ENCODE results near the gene CDC123. TPM values are rescaled to one million over a fixed set of nuclear protein-coding genes. Genes with fewer than 3 reads are reported as not detected.

Gene CDC123
- total RNA-seq, 1 donor from 2014 or later = 67.0 TPM

GRCh38 chr10:12205082-12205481 is 9.1 kb downstream of the CDC123 start:
- Mint-ChIP-seq H3K27ac (ENCODE audit: unreplicated experiment) (no peak overlapping the region), H3K4me3 (ENCODE audit: unreplicated experiment) (no peak overlapping the region), H3K4me1 (ENCODE audit: low read depth) (peaks cover 9% of the 10 kb centered on the region), H3K36me3 (ENCODE audit: low read depth) (peaks cover 28% of the 10 kb centered on the region), H3K9me3 (ENCODE audit: low read depth) (no peaks in the 10 kb centered on the region), H3K27me3 (ENCODE audit: low read depth) (no peaks in the 10 kb centered on the region)
- no peak for TF ChIP-seq CTCF (IDR thresholded peaks at IDR 0.05)
- DNase-seq (ENCODE audit: low spot score) = no peak

GRCh38 chr10:12207114-12207513 is 11.1 kb downstream of the CDC123 start:
- Mint-ChIP-seq H3K4me3 (ENCODE audit: unreplicated experiment) (no peak overlapping the region), H3K27ac (ENCODE audit: unreplicated experiment) (no peak overlapping the region), H3K36me3 (ENCODE audit: low read depth) (peaks cover 33% of the 10 kb centered on the region), H3K27me3 (ENCODE audit: low read depth) (no peaks in the 10 kb centered on the region), H3K4me1 (ENCODE audit: low read depth) (no peaks in the 10 kb centered on the region), H3K9me3 (ENCODE audit: low read depth) (no peaks in the 10 kb centered on the region)
- no peak for TF ChIP-seq CTCF (IDR thresholded peaks at IDR 0.05)
- DNase-seq (ENCODE audit: low spot score) = no peak

- no peaks in the 10 kb centered on the region for H3K9me3 Mint-ChIP-seq (ENCODE audit: low read depth)
- H3K27ac Mint-ChIP-seq (ENCODE audit: unreplicated experiment) = no peak overlapping the region
- TF ChIP-seq CTCF (IDR thresholded peaks at IDR 0.05) = no peak
- H3K4me1 Mint-ChIP-seq (ENCODE audit: low read depth) = no peaks in the 10 kb centered on the region
- no peak for DNase-seq (ENCODE audit: low spot score)
- peaks cover 34% of the 10 kb centered on the region for H3K36me3 Mint-ChIP-seq (ENCODE audit: low read depth)
- H3K4me3 Mint-ChIP-seq (ENCODE audit: unreplicated experiment) = no peak overlapping the region
- no peaks in the 10 kb centered on the region for H3K27me3 Mint-ChIP-seq (ENCODE audit: low read depth)
These were observed 12.5 kb downstream of the CDC123 start for GRCh38 chr10:12208460-12208859.

GRCh38 chr10:12212454-12212853 is 16.5 kb downstream of the CDC123 start:
- peaks cover 11% of the 10 kb centered on the region for H3K4me1 Mint-ChIP-seq (ENCODE audit: low read depth)
- H3K36me3 Mint-ChIP-seq (ENCODE audit: low read depth) = peaks cover 28% of the 10 kb centered on the region
- H3K27me3 Mint-ChIP-seq (ENCODE audit: low read depth) = no peaks in the 10 kb centered on the region
- no peak overlapping the region for H3K27ac Mint-ChIP-seq (ENCODE audit: unreplicated experiment)
- no peak for DNase-seq (ENCODE audit: low spot score)
- H3K9me3 Mint-ChIP-seq (ENCODE audit: low read depth) = no peaks in the 10 kb centered on the region
- no peak for TF ChIP-seq CTCF (IDR thresholded peaks at IDR 0.05)
- H3K4me3 Mint-ChIP-seq (ENCODE audit: unreplicated experiment) = no peak overlapping the region

GRCh38 chr10:12213621-12214020 is 17.6 kb downstream of the CDC123 start:
- no peak overlapping the region for H3K27ac Mint-ChIP-seq (ENCODE audit: unreplicated experiment)
- no peak for TF ChIP-seq CTCF (IDR thresholded peaks at IDR 0.05)
- H3K4me3 Mint-ChIP-seq (ENCODE audit: unreplicated experiment) = no peak overlapping the region
- DNase-seq (ENCODE audit: low spot score) = no peak
- H3K36me3 Mint-ChIP-seq (ENCODE audit: low read depth) = peaks cover 27% of the 10 kb centered on the region
- no peaks in the 10 kb centered on the region for H3K27me3 Mint-ChIP-seq (ENCODE audit: low read depth)
- no peaks in the 10 kb centered on the region for H3K9me3 Mint-ChIP-seq (ENCODE audit: low read depth)
- H3K4me1 Mint-ChIP-seq (ENCODE audit: low read depth) = peaks cover 11% of the 10 kb centered on the region

Data from chondrocyte (in vitro differentiated cells).